GM23338 (cell line): ENCODE results near the gene SULF2.

ENCODE experiments used
- CTCF ChIP-seq, 2 experiments: fragments of 200-600 bp in 1 of 2; sonication (generic) in 1 of 2; conservative IDR thresholded peaks; 2 replicates each; pipeline versions ENCODE4 v1.5.1 to v1.6.1; 2016 to 2017; ENCODE audit warnings: antibody characterized with exemption in 2 of 2, low read depth in 2 of 2, mild to moderate bottlenecking in 2 of 2, moderate library complexity in 1 of 2
- EZH2 ChIP-seq: fragments of 200-600 bp; sonication (generic); IDR thresholded peaks from one replicate; pipeline ENCODE4 v1.8.0; 2017; ENCODE audit warnings: antibody characterized with exemption, mild to moderate bottlenecking, low read depth; ENCODE audit not compliant: unreplicated experiment

GRCh38 chr20:47609001-47609400 is 176.3 kb downstream of the SULF2 start:
- TF ChIP-seq CTCF (conservative IDR thresholded peaks at IDR 0.05; ENCODE audit: low read depth in 2 of 2), result no peak
- TF ChIP-seq EZH2, result no peak
